Peyer's patch (tissue), 4 donors: Measurements from ENCODE around the gene CYP3A7. TPM values are rescaled to one million over a fixed set of nuclear protein-coding genes. Genes with fewer than 3 reads are reported as not detected.
A peak's percentile ranks its signal among the peaks of the same experiment; 100 is the strongest.

Experiments used
- DNase-seq, 3 donors: peaks; one replicate each; pipeline ENCODE4 v3.0.0-alpha.2; 2017 to 2019
- H3K27ac ChIP-seq, 4 donors: fragments of 200-600 bp; sonication (generic); one replicate each; pipeline ENCODE4 v1.5.1; 2016 to 2019
- H3K27me3 ChIP-seq, 2 donors: fragments of 200-600 bp; sonication (generic); one replicate each; pipeline ENCODE4 v1.5.1; 2019
- H3K36me3 ChIP-seq, 3 donors: fragments of 200-600 bp; sonication (generic); one replicate each; pipeline ENCODE4 v1.5.1; 2016 to 2019
- H3K4me1 ChIP-seq, 4 donors: fragments of 200-600 bp; sonication (generic); one replicate each; pipeline ENCODE4 v1.5.1; 2016 to 2019
- H3K4me3 ChIP-seq, 4 donors: fragments of 200-600 bp; sonication (generic); 1 replicate in 3 of 4; 2 replicates in 1 of 4; pipeline ENCODE4 v1.5.1; 2016 to 2019; ENCODE audit warnings: mild to moderate bottlenecking in 1 of 4
- H3K9me3 ChIP-seq, 4 donors: fragments of 200-600 bp; sonication (generic); one replicate each; pipeline ENCODE4 v1.5.1; 2016 to 2019; ENCODE audit warnings: mild to moderate bottlenecking in 1 of 4
- CTCF ChIP-seq, 6 experiments: fragments of 450-650 bp in 4 of 6; fragments of 200-600 bp in 2 of 6; sonication (generic) in 1 of 6; IDR thresholded peaks; one replicate each; pipeline ENCODE4 v1.5.1; 2017 to 2019; ENCODE audit warnings: antibody characterized with exemption in 6 of 6, mild to moderate bottlenecking in 3 of 6, moderate library complexity in 1 of 6
- POLR2A ChIP-seq, 2 donors: fragments of 450-650 bp; IDR thresholded peaks; one replicate each; pipeline ENCODE4 v1.5.1; 2017; ENCODE audit warnings: antibody characterized with exemption in 2 of 2, mild to moderate bottlenecking in 2 of 2, moderate library complexity in 2 of 2
- total RNA-seq, 4 donors: library from RNA; depleted of rRNA; stranded (reverse); fragments of >200 nt; gene quantifications; one replicate each; pipeline ENCODE4 v1.1.0, GENCODE V29; 2016

Gene CYP3A7
- 1 to 10 TPM in 1 of 4 donors, under 1 TPM in 1, not detected in 2; 0.76 to 5.3 TPM for total RNA-seq

- Histone ChIP-seq H3K4me1 (no peaks in the 10 kb centered on the region), H3K4me3 (no peak within 1 kb of the TSS), H3K27me3 (no peaks in the 10 kb centered on the region), H3K36me3 (no peaks in the 10 kb centered on the region), H3K9me3 (no peaks in the 10 kb centered on the region), H3K27ac (no peak within 1 kb of the TSS)
- DNase-seq: no peak
- no peak for TF ChIP-seq POLR2A (IDR thresholded peaks at IDR 0.05)
- TF ChIP-seq CTCF (IDR thresholded peaks at IDR 0.05): no peak
Measured at GRCh38 chr7:99734987-99735386, at the start of gene CYP3A7. Gene CYP3A7 (minus strand): TSS chr7:99735196. CDS start chr7:99735093, 103 bp downstream.

- H3K4me3 ChIP-seq: peak within 1 kb of the TSS in 2 of 4 donors; percentile 36 to 52
- peak; percentile 94 to 96 for TF ChIP-seq POLR2A (IDR thresholded peaks at IDR 0.05)
- no peak for TF ChIP-seq CTCF (IDR thresholded peaks at IDR 0.05)
- peaks cover 0 to 19% (median 4%) of the 10 kb centered on the region in 4 donors for H3K4me1 ChIP-seq
- no peaks in the 10 kb centered on the region for H3K27me3 ChIP-seq
- H3K36me3 ChIP-seq: no peaks in the 10 kb centered on the region
- peak within 1 kb of the TSS in 3 of 4 donors; percentile 46 to 85 (median 69) for H3K27ac ChIP-seq
- peak in 2 of 3 donors; percentile 75 to 76 for DNase-seq
- H3K9me3 ChIP-seq: no peaks in the 10 kb centered on the region
Measured at GRCh38 chr7:99784007-99784406, 49.0 kb upstream of the CYP3A7 start, which contains the start of gene CYP3A4. Gene CYP3A4 (minus strand): TSS chr7:99784184. CDS start chr7:99784081, 103 bp downstream.

GRCh38 chr7:99782012-99782953 lies 47.3 kb upstream of the CYP3A7 start:
- no peaks in the 10 kb centered on the region for H3K36me3 ChIP-seq
- H3K27me3 ChIP-seq: no peaks in the 10 kb centered on the region
- TF ChIP-seq CTCF (IDR thresholded peaks at IDR 0.05): no peak
- peak in 1 of 2 donors; percentile 8 for TF ChIP-seq POLR2A (IDR thresholded peaks at IDR 0.05)
- H3K27ac ChIP-seq: peak overlapping the region in 2 of 4 donors; percentile 69 to 85
- H3K4me3 ChIP-seq: peak overlapping the region in 2 of 4 donors; percentile 36 to 52
- DNase-seq: no peak
- H3K9me3 ChIP-seq: no peaks in the 10 kb centered on the region
- H3K4me1 ChIP-seq: peaks cover 0 to 6% (median 4%) of the 10 kb centered on the region in 4 donors

GRCh38 chr7:99780588-99780987 lies 45.6 kb upstream of the CYP3A7 start:
- H3K4me1 ChIP-seq: peaks cover 0 to 6% (median 2%) of the 10 kb centered on the region in 4 donors

GRCh38 chr7:99779949-99780348 lies 45.0 kb upstream of the CYP3A7 start:
- H3K4me1 ChIP-seq: peaks cover 0 to 4% (median 2%) of the 10 kb centered on the region in 4 donors
- no peaks in the 10 kb centered on the region for H3K9me3 ChIP-seq
- no peaks in the 10 kb centered on the region for H3K36me3 ChIP-seq
- H3K27ac ChIP-seq: peak overlapping the region in 1 of 4 donors; percentile 1
- no peaks in the 10 kb centered on the region for H3K27me3 ChIP-seq
- no peak overlapping the region for H3K4me3 ChIP-seq
- DNase-seq: no peak
- TF ChIP-seq POLR2A (IDR thresholded peaks at IDR 0.05): no peak
- no peak for TF ChIP-seq CTCF (IDR thresholded peaks at IDR 0.05)

More at GRCh38 chr7:99780588-99780987, 45.6 kb upstream of the CYP3A7 start:
- no peak for DNase-seq
- Histone ChIP-seq H3K36me3 (no peaks in the 10 kb centered on the region), H3K27me3 (no peaks in the 10 kb centered on the region), H3K9me3 (no peaks in the 10 kb centered on the region), H3K4me3 (no peak overlapping the region), H3K27ac (peak overlapping the region in 1 of 4 donors; percentile 1)
- TF ChIP-seq POLR2A (IDR thresholded peaks at IDR 0.05): no peak
- no peak for TF ChIP-seq CTCF (IDR thresholded peaks at IDR 0.05)
